Coronary artery (tissue), 2 donors: ENCODE measurements around the gene JAG1.
A peak's percentile ranks its signal among the peaks of the same experiment; 100 is the strongest.

Experiments
- DNase-seq: peaks from one replicate; pipeline ENCODE4 v3.0.0-alpha.2; 2017; ENCODE audit warnings: low spot score
- H3K27ac ChIP-seq, 2 donors: fragments of 200-600 bp; sonication (generic); one replicate each; pipeline ENCODE4 v1.5.1; 2016 to 2019
- H3K4me3 ChIP-seq: fragments of 200-600 bp; sonication (generic); 2 replicates; pipeline ENCODE4 v1.5.1; 2016; ENCODE audit warnings: mild to moderate bottlenecking, moderate library complexity
- CTCF ChIP-seq: fragments of 200-600 bp; sonication (generic); IDR thresholded peaks from one replicate; pipeline ENCODE4 v1.5.1; 2019; ENCODE audit warnings: antibody characterized with exemption

JAG1 gene

GRCh38 chr20:10659651-10660601, 13.9 kb downstream of the JAG1 start:
- peak; percentile 71 for DNase-seq
- peak overlapping the region; percentile 89 to 92 for H3K27ac ChIP-seq
- no peak for TF ChIP-seq CTCF
- peak overlapping the region; percentile 54 for H3K4me3 ChIP-seq

GRCh38 chr20:10658876-10659632, 14.7 kb downstream of the JAG1 start:
- peak overlapping the region; percentile 52 for H3K4me3 ChIP-seq
- H3K27ac ChIP-seq, result peak overlapping the region; percentile 92 to 95
- DNase-seq, result peak; percentile 46
- TF ChIP-seq CTCF, result no peak

- Histone ChIP-seq H3K4me3 (peak overlapping the region; percentile 52), H3K27ac (peak overlapping the region; percentile 92 to 95)
- DNase-seq, result peak; percentile 77
- no peak for TF ChIP-seq CTCF
Measured at GRCh38 chr20:10658051-10658823, 15.6 kb downstream of the JAG1 start.

GRCh38 chr20:10657453-10657852, 16.3 kb downstream of the JAG1 start:
- peak overlapping the region; percentile 52 for H3K4me3 ChIP-seq
- no peak for DNase-seq
- peak overlapping the region; percentile 92 to 95 for H3K27ac ChIP-seq
- no peak for TF ChIP-seq CTCF

GRCh38 chr20:10655720-10656669, 17.8 kb downstream of the JAG1 start:
- Histone ChIP-seq H3K27ac (peak overlapping the region; percentile 88 to 95), H3K4me3 (peak overlapping the region; percentile 56)
- no peak for DNase-seq
- TF ChIP-seq CTCF, result no peak

- Histone ChIP-seq H3K27ac (peak overlapping the region; percentile 88 to 95), H3K4me3 (peak overlapping the region; percentile 56)
- DNase-seq, result no peak
- TF ChIP-seq CTCF, result no peak
Measured at GRCh38 chr20:10654630-10655029, 19.2 kb downstream of the JAG1 start.
